C4-2B (cell line): ENCODE data around the gene SPINK4.

Experiments used
- CTCF ChIP-seq: fragments of 450-650 bp; conservative IDR thresholded peaks from 2 replicates; pipeline ENCODE4 v1.5.1; 2017; ENCODE audit warnings: mild to moderate bottlenecking
- ZFX ChIP-seq: fragments of 450-650 bp; IDR thresholded peaks from 2 replicates; pipeline ENCODE4 v1.6.1; 2017

- TF ChIP-seq CTCF (no peak), ZFX (no peak)
Measured at GRCh38 chr9:33223696-33224095, 16.3 kb upstream of the SPINK4 start.
